GM12872 (cell line): ENCODE data around the gene CARMIL3.

ENCODE experiments used
- TF ChIP-seq, protein P1 (sequence below): IDR thresholded peaks from 3 replicates; pipeline ENCODE4 v1.5.1; 2011; ENCODE audit warnings: low read depth, mild to moderate bottlenecking, low read length, moderate library complexity; ENCODE audit not compliant: insufficient read depth

Gene CARMIL3

GRCh38 chr14:24058951-24059475 is 7.2 kb downstream of the CARMIL3 start:
- TF ChIP-seq, protein P1, sequence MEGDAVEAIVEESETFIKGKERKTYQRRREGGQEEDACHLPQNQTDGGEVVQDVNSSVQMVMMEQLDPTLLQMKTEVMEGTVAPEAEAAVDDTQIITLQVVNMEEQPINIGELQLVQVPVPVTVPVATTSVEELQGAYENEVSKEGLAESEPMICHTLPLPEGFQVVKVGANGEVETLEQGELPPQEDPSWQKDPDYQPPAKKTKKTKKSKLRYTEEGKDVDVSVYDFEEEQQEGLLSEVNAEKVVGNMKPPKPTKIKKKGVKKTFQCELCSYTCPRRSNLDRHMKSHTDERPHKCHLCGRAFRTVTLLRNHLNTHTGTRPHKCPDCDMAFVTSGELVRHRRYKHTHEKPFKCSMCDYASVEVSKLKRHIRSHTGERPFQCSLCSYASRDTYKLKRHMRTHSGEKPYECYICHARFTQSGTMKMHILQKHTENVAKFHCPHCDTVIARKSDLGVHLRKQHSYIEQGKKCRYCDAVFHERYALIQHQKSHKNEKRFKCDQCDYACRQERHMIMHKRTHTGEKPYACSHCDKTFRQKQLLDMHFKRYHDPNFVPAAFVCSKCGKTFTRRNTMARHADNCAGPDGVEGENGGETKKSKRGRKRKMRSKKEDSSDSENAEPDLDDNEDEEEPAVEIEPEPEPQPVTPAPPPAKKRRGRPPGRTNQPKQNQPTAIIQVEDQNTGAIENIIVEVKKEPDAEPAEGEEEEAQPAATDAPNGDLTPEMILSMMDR = no peak

DNA sequence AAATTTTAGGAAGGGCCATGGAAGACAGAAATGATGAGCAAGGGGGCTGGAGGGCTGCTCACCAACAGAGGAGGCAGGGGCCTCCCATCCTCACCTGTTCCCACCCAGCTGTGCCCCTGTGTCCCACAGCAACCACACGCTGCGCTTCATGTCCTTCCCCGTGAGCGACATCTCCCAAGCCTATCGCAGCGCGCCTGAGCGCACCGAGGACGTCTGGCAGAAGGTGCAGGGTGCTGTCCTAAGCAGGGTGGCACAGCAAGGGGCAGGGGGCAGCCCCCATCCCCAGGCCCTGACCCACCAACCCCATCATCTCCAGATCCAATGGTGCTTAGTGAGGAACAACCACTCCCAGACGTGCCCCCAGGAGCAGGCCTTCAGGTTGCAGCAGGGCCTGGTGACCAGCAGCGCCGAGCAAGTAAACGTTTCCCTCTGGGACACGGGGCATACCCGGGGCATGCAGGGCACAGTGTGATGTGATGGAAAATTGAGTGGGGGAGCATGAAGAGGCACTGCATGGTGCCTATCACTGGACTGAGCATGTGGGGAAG is 8.1 kb downstream of the CARMIL3 start:
- TF ChIP-seq, protein P1 = no peak

GRCh38 chr14:24060443-24060842 is 8.6 kb downstream of the CARMIL3 start:
- TF ChIP-seq, protein P1 = no peak

DNA sequence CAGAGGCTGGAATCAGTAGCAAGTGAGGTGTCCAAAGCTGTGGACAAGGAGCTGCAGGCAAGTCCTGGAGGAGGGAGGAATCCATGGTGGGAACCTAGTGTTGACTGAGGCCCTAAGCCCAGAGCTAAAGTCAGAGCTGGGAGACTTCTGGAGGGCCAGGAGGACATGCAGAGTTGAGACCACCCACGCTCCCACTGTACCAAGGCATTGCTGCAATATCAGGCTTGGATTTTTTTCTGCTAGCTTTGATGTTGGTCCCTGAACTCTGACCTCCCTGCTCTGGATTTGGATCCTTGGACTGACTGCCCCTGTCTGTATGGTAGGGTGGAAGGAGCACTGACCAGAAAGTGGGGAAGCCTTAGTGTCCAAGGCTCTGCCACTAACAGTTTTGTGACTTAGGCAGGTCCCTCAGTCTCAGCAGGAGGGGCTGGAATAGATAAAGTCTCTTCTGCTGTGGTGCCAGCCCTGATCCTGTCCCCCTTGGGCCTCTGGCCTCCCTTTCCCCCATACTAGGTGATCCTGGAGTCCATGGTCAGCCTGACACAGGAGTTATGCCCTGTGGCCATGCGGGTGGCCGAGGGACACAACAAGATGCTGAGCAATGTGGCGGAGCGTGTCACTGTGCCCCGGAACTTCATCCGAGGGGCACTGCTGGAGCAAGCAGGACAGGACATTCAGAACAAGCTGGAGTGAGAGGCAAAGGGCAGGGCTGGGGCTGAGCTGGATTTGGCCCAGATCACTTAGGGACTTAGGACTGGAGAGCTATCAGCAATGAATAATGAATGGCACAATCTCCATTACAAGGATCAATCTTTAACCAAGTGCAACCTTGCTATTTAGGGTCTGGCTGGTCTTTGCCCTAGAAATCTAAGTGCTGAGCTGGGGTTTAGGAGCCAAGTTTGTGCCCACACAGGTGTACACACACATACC is 9.4 kb downstream of the CARMIL3 start:
- TF ChIP-seq, protein P1 = no peak

DNA sequence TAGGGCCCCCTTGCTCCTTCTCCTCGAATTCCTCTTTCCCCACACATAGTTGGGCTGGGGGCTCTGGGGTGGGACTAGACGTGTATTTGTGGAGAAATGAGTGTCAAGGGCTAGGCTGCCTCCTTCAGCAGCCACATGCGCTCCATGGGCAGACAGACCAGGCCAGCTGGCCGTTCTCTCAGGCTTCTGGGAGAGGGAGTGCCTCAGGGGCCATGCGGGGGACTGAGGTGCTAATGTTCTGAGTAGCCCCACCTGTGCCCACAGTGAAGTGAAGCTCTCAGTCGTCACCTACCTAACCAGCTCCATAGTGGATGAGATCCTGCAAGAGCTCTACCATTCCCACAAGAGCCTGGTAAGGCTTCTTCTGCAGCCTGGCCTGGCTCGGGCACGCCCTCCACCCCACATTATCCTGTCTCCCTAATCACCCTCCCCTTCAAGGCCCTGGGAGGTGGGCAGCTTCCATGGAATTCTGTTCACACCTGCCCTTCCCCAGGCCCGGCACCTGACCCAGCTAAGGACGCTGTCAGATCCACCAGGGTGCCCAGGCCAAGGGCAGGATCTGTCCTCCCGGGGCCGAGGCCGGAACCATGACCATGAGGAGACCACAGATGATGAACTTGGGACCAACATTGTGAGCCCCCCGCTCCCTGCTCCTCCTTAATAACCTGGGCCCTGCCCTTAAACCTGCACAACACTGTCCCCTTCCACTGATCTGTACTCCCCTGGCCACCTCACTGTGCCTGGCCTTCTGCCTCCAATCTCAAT is 10.6 kb downstream of the CARMIL3 start:
- TF ChIP-seq, protein P1 = no peak

GRCh38 chr14:24063263-24063836 is 11.5 kb downstream of the CARMIL3 start:
- TF ChIP-seq, protein P1 = no peak
